Tibial nerve (tissue), 4 donors: ENCODE data around the gene SLC2A9. TPM values are rescaled to one million over a fixed set of nuclear protein-coding genes. Genes with fewer than 3 reads are reported as not detected.

ENCODE experiments used
- DNase-seq, 2 donors: peaks; one replicate each; pipeline ENCODE4 v3.0.0-alpha.2; 2019; ENCODE audit warnings: low spot score in 2 of 2
- H3K27ac ChIP-seq, 4 donors: fragments of 200-600 bp; sonication (generic) in 3 of 4; one replicate each; pipeline ENCODE4 v1.5.1; 2017 to 2019; ENCODE audit warnings: mild to moderate bottlenecking in 1 of 4
- H3K27me3 ChIP-seq, 2 donors: fragments of 200-600 bp; sonication (generic) in 1 of 2; one replicate each; pipeline versions ENCODE4 v1.5.1 to v1.6.0; 2017 to 2019
- H3K36me3 ChIP-seq, 3 donors: fragments of 200-600 bp; sonication (generic); one replicate each; pipeline ENCODE4 v1.5.1; 2018 to 2019
- H3K4me1 ChIP-seq, 4 donors: fragments of 200-600 bp; sonication (generic) in 3 of 4; one replicate each; pipeline ENCODE4 v1.5.1; 2017 to 2019
- H3K4me3 ChIP-seq, 4 donors: fragments of 200-600 bp; sonication (generic) in 3 of 4; one replicate each; pipeline ENCODE4 v1.5.1; 2017 to 2019; ENCODE audit warnings: mild to moderate bottlenecking in 1 of 4, moderate library complexity in 1 of 4
- H3K9me3 ChIP-seq, 4 donors: fragments of 200-600 bp; sonication (generic) in 3 of 4; one replicate each; pipeline ENCODE4 v1.5.1; 2017 to 2019
- EP300 ChIP-seq, 2 donors: sonication (generic); formaldehyde crosslinking; IDR thresholded peaks; one replicate each; pipeline ENCODE4 v1.6.1; 2017; ENCODE audit warnings: antibody characterized with exemption in 2 of 2, mild to moderate bottlenecking in 1 of 2
- POLR2A ChIP-seq, 2 donors: fragments of 450-650 bp; IDR thresholded peaks; one replicate each; pipeline ENCODE4 v1.6.1; 2017; ENCODE audit warnings: antibody characterized with exemption in 2 of 2, mild to moderate bottlenecking in 2 of 2, moderate library complexity in 2 of 2
- WGBS, 2 donors: methylation state at CpG; one replicate each; pipeline ENCODE4 v1.1.5; 2018; 5-methylcytosine and 5-hydroxymethylcytosine counted together
- small RNA-seq: library from RNA; depleted of rRNA; stranded (forward); fragments of <200 nt; gene quantifications from one replicate; pipeline ENCODE3, GENCODE V24; 2016
- total RNA-seq, 4 donors: library from RNA; depleted of rRNA; stranded (reverse); fragments of >200 nt; gene quantifications; one replicate each; pipeline ENCODE4 v1.1.0, GENCODE V29; 2016
- TF ChIP-seq, protein P1 (sequence below), 5 experiments: fragments of 200-600 bp in 3 of 5; fragments of 450-650 bp in 2 of 5; sonication (generic) in 3 of 5; IDR thresholded peaks; one replicate each; pipeline ENCODE4 v1.5.1; 2016 to 2019; ENCODE audit warnings: antibody characterized with exemption in 5 of 5, mild to moderate bottlenecking in 3 of 5, moderate library complexity in 2 of 5

The SLC2A9 gene
- total RNA-seq, 4 donors from 2014 or later = 2.7 to 10.7 (median 6.0) TPM

- TF ChIP-seq, protein P1, sequence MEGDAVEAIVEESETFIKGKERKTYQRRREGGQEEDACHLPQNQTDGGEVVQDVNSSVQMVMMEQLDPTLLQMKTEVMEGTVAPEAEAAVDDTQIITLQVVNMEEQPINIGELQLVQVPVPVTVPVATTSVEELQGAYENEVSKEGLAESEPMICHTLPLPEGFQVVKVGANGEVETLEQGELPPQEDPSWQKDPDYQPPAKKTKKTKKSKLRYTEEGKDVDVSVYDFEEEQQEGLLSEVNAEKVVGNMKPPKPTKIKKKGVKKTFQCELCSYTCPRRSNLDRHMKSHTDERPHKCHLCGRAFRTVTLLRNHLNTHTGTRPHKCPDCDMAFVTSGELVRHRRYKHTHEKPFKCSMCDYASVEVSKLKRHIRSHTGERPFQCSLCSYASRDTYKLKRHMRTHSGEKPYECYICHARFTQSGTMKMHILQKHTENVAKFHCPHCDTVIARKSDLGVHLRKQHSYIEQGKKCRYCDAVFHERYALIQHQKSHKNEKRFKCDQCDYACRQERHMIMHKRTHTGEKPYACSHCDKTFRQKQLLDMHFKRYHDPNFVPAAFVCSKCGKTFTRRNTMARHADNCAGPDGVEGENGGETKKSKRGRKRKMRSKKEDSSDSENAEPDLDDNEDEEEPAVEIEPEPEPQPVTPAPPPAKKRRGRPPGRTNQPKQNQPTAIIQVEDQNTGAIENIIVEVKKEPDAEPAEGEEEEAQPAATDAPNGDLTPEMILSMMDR (IDR thresholded peaks at IDR 0.05) = no peak
- Histone ChIP-seq H3K27ac (no peak overlapping the region), H3K4me1 (no peaks in the 10 kb centered on the region), H3K9me3 (no peaks in the 10 kb centered on the region), H3K36me3 (no peaks in the 10 kb centered on the region), H3K4me3 (no peak overlapping the region), H3K27me3 (peaks cover 0 to 26% of the 10 kb centered on the region in 2 donors)
- WGBS, 2 donors = 68 to 73% methylated on average over 12 to 20 of the region's 22 CpGs
- DNase-seq = no peak
Observed at GRCh38 chr4:9782136-9782436, 239.2 kb downstream of the SLC2A9 start.

- H3K9me3 ChIP-seq = no peaks in the 10 kb centered on the region
- peaks cover 0 to 26% of the 10 kb centered on the region in 2 donors for H3K27me3 ChIP-seq
- H3K4me1 ChIP-seq = no peaks in the 10 kb centered on the region
- TF ChIP-seq POLR2A (IDR thresholded peaks at IDR 0.05) (no peak), EP300 (IDR thresholded peaks at IDR 0.05) (no peak)
- TF ChIP-seq, protein P1 (IDR thresholded peaks at IDR 0.05) = no peak
- no peaks in the 10 kb centered on the region for H3K36me3 ChIP-seq
- 10 to 30% methylated on average over 3 to 16 of the region's 78 CpGs for WGBS, 2 donors
- peak within 1 kb of the TSS in 1 of 4 donors; percentile 25 for H3K4me3 ChIP-seq
- no peak for DNase-seq
- H3K27ac ChIP-seq = no peak within 1 kb of the TSS
Observed at GRCh38 chr4:9781343-9782135, 239.8 kb downstream of the SLC2A9 start, which contains the start of gene DRD5. Gene DRD5, plus strand, starts transcription at chr4:9781634. Its CDS starts 396 bp downstream, at chr4:9782030.

Small RNAs within 50 kb of the gene (small RNA-seq; reads per million reads assigned to genes)
- not detected for gene RNA5SP154

Other genes with a start within 250 kb of the SLC2A9 start
- gene DRD5, start 239.9 kb downstream of the SLC2A9 start, total RNA-seq = not detected
- gene WDR1, start 95.3 kb upstream of the SLC2A9 start, total RNA-seq = 100 to 1,000 TPM; 142 to 204 (median 148) TPM